Panc1 (cell line): ENCODE data around the gene TACC2. TPM values are rescaled to one million over a fixed set of nuclear protein-coding genes. Genes with fewer than 3 reads are reported as not detected.

Experiments
- ATAC-seq: fragments of 200-7000 bp; cut with Tn5 transposase; 2 replicates; pipeline ENCODE4 v1.9.1; 2020; ENCODE audit warnings: mild to moderate bottlenecking, moderate library complexity
- BruUV-seq: library from RNA; stranded (reverse); fragments of 400-500 nt; replicated peaks from 2 replicates; lab custom pipeline; 2021; lab: Mats Ljungman, UMichigan
- CTCF ChIA-PET: fragments of 300-600 bp; sonication (Branson Sonifier 250); formaldehyde crosslinking; loops from one replicate; lab custom pipeline; 2022; ENCODE audit warnings: antibody characterized with exemption; lab: Charles Lee
- POLR2A ChIA-PET: fragments of 300-600 bp; sonication (Branson Sonifier 250); formaldehyde crosslinking; loops from one replicate; lab custom pipeline; 2022; ENCODE audit warnings: antibody characterized with exemption; lab: Charles Lee
- DNase-seq: peaks from one replicate; pipeline ENCODE4 v3.0.0-alpha.2; 2010; ENCODE audit warnings: low read depth, low spot score
- H3K27ac ChIP-seq: 2 replicates; pipeline ENCODE4 v1.5.1; 2011; ENCODE audit warnings: mild to moderate bottlenecking, low read length, inconsistent platforms
- H3K27me3 ChIP-seq: fragments of 200-500 bp; sonication (Bioruptor generic); 2 replicates; pipeline ENCODE4 v1.6.0; 2014; ENCODE audit warnings: low read length, inconsistent platforms; ENCODE audit not compliant: control insufficient read depth, insufficient read depth
- H3K36me3 ChIP-seq: fragments of 200-500 bp; sonication (Bioruptor generic); 2 replicates; pipeline ENCODE4 v1.5.1; 2014; ENCODE audit warnings: inconsistent platforms, mild to moderate bottlenecking, low read length, moderate library complexity; ENCODE audit not compliant: control insufficient read depth, insufficient read depth
- H3K4me1 ChIP-seq: 2 replicates; pipeline ENCODE4 v1.5.1; 2011; ENCODE audit warnings: inconsistent platforms, mild to moderate bottlenecking, low read length, moderate library complexity; ENCODE audit not compliant: control insufficient read depth, insufficient read depth
- H3K4me3 ChIP-seq, 2 experiments: 2 replicates each; pipeline ENCODE4 v1.5.1; 2011 to 2012; ENCODE audit warnings: low read depth in 2 of 2, low read length in 2 of 2, mild to moderate bottlenecking in 2 of 2, inconsistent platforms in 1 of 2, moderate library complexity in 1 of 2
- H3K9me3 ChIP-seq: fragments of 200-500 bp; sonication (Bioruptor generic); 2 replicates; pipeline ENCODE4 v1.5.1; 2014; ENCODE audit warnings: low read depth, mild to moderate bottlenecking, inconsistent platforms, low read length, moderate library complexity; ENCODE audit not compliant: control insufficient read depth, insufficient read depth
- POLR2AphosphoS5 ChIP-seq: IDR thresholded peaks from 2 replicates; pipeline ENCODE4 v1.6.1; 2012; ENCODE audit warnings: mild to moderate bottlenecking, low read depth, low read length, moderate library complexity
- SIN3A ChIP-seq: IDR thresholded peaks from 2 replicates; pipeline ENCODE4 v1.6.1; 2012; ENCODE audit warnings: low read depth, mild to moderate bottlenecking, low read length, moderate library complexity, borderline replicate concordance; ENCODE audit not compliant: insufficient read depth
- TCF7L2 ChIP-seq: IDR thresholded peaks from 2 replicates; pipeline ENCODE4 v1.6.1; 2011; ENCODE audit warnings: mild to moderate bottlenecking, low read depth, low read length, inconsistent platforms
- in situ Hi-C: cut with HindIII; loops from 2 replicates; pipeline ENCODE4 v1.10.0; 2016; ENCODE audit warnings: low sequenced_read_pairs, low pct_unique_long_range_greater_than_20kb
- intact Hi-C: fragments of 100-400 bp; cut with micrococcal nuclease; formaldehyde crosslinking; loops from one replicate; pipeline ENCODE4 v1.10.0; 2022; ENCODE audit not compliant: unreplicated experiment
- total RNA-seq: library from RNA; stranded (reverse); gene quantifications from one replicate; pipeline ENCODE4 v1.2.1, GENCODE V29; 2021; ENCODE audit not compliant: unreplicated experiment
- TF ChIP-seq, protein P1 (sequence below), 2 experiments: IDR thresholded peaks; 2 replicates each; pipeline ENCODE4 v1.6.1; 2011 to 2012; ENCODE audit warnings: low read depth in 2 of 2, control low read depth in 1 of 2, low read length in 1 of 2, mild to moderate bottlenecking in 1 of 2, moderate library complexity in 1 of 2; ENCODE audit not compliant: insufficient read depth in 1 of 2
- TF ChIP-seq, protein P2 (sequence below): fragments of 450-650 bp; IDR thresholded peaks from 2 replicates; pipeline ENCODE4 v1.5.1; 2017; ENCODE audit warnings: mild to moderate bottlenecking

TACC2 gene
- total RNA-seq, 1 experiment from 2014 or later: 133 TPM

DNA sequence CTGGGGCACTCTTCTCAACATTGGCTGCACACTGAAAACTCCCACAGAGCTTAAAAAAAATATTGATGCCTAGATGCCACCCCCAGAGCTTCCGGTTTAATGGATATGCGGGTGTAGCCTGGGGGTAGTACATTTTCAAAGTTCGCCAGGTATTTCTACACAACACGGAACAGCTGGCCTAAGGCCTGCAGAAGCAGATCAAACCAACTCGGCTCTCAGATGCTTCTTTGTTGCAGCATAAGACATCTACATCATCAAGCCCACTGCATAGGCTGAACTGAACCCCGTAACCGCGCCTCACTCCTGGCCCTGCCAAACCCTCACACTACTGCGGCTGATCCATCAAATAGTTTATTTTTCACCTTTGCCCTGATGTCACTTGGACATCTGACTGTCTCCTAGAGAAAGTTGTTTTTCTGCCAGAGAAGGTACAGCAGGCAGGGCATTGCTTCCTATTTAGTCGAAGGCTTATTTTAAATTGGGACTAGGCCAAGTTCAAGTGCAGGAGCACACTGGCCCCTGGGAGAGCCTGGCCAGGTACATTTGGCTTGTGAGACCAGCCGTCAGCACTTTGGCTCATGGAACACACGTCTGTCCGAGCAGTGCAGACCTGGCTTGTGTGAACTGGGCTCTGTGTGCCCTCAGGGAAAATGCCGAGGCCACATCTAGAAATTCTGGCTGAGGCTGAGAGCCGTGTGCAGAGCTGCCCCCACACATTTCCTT, 113.3 kb downstream of the TACC2 start:
- intact Hi-C loops (no loop called here), in situ Hi-C loops (no loop called here)
- peak overlapping the region; percentile 99 for H3K27ac ChIP-seq
- ATAC-seq: peak; percentile 72
- BruUV-seq: TSS peak; percentile 91
- H3K36me3 ChIP-seq: no peaks in the 10 kb centered on the region
- H3K4me3 ChIP-seq: peak overlapping the region in 1 of 2 experiments; percentile 23; a peak in 2 of 4 replicates
- DNase-seq: no peak
- H3K27me3 ChIP-seq: no peaks in the 10 kb centered on the region
- peaks cover 51% of the 10 kb centered on the region for H3K4me1 ChIP-seq
- no peaks in the 10 kb centered on the region for H3K9me3 ChIP-seq
- TF ChIP-seq SIN3A: no peak; the same call in 1 of the 2 replicates
- peak; percentile 85 for TF ChIP-seq TCF7L2
- TF ChIP-seq, protein P1, sequence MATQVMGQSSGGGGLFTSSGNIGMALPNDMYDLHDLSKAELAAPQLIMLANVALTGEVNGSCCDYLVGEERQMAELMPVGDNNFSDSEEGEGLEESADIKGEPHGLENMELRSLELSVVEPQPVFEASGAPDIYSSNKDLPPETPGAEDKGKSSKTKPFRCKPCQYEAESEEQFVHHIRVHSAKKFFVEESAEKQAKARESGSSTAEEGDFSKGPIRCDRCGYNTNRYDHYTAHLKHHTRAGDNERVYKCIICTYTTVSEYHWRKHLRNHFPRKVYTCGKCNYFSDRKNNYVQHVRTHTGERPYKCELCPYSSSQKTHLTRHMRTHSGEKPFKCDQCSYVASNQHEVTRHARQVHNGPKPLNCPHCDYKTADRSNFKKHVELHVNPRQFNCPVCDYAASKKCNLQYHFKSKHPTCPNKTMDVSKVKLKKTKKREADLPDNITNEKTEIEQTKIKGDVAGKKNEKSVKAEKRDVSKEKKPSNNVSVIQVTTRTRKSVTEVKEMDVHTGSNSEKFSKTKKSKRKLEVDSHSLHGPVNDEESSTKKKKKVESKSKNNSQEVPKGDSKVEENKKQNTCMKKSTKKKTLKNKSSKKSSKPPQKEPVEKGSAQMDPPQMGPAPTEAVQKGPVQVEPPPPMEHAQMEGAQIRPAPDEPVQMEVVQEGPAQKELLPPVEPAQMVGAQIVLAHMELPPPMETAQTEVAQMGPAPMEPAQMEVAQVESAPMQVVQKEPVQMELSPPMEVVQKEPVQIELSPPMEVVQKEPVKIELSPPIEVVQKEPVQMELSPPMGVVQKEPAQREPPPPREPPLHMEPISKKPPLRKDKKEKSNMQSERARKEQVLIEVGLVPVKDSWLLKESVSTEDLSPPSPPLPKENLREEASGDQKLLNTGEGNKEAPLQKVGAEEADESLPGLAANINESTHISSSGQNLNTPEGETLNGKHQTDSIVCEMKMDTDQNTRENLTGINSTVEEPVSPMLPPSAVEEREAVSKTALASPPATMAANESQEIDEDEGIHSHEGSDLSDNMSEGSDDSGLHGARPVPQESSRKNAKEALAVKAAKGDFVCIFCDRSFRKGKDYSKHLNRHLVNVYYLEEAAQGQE (IDR thresholded peaks at IDR 0.05; ENCODE audit: insufficient read depth in 1 of 2, low read depth in 2 of 2, low read length in 1 of 2): no peak
- TF ChIP-seq, protein P2, sequence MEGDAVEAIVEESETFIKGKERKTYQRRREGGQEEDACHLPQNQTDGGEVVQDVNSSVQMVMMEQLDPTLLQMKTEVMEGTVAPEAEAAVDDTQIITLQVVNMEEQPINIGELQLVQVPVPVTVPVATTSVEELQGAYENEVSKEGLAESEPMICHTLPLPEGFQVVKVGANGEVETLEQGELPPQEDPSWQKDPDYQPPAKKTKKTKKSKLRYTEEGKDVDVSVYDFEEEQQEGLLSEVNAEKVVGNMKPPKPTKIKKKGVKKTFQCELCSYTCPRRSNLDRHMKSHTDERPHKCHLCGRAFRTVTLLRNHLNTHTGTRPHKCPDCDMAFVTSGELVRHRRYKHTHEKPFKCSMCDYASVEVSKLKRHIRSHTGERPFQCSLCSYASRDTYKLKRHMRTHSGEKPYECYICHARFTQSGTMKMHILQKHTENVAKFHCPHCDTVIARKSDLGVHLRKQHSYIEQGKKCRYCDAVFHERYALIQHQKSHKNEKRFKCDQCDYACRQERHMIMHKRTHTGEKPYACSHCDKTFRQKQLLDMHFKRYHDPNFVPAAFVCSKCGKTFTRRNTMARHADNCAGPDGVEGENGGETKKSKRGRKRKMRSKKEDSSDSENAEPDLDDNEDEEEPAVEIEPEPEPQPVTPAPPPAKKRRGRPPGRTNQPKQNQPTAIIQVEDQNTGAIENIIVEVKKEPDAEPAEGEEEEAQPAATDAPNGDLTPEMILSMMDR: no peak
- ChIA-PET CTCF (interaction anchor here (1.0 kb wide), 2 partner anchors 10 to 11 kb away, joined by 3 to 6 read pairs; no protein-coding TSS in a partner anchor), POLR2A (interaction anchor here (1.0 kb wide), 1 partner anchor 9 kb away, joined by 3 read pairs; no protein-coding TSS in a partner anchor)

DNA sequence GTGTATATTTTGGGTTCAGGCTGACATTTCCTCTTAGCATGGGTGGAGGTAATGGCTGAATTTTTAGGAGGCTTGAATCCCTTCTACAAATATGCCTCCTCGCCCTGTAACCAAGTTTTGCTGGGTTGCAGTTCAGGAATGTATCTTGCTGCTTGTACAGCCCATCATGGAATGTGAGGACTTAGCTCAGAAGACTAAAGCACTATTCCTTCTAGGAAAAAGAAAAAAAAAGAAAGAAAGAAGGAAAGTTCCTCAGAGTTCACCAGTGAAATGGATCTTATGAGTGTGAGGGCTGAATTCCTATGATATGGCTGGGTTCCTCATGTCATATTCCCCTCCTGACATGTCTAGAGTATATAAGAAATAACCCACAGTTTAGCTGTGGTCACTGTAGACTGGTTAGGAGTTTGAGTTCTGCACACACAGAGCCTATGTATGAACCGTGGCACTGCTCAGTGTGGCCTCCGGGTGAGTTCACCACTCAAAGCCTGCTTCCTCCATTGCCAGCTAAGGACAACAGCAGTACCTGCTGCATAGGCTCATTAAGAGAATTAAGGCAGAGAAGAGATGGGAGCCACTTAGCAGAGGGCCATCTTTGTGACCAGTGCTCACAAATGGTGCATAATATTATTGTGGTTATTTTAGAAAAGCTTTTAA, 114.0 kb downstream of the TACC2 start:
- in situ Hi-C loops: no loop called here
- intact Hi-C loops: no loop called here
- no peaks in the 10 kb centered on the region for H3K36me3 ChIP-seq
- BruUV-seq: no TSS peak
- ChIA-PET CTCF (interaction anchor here (0.9 to 1.0 kb wide), 2 partner anchors 9 to 23 kb away, joined by 4 to 6 read pairs; no protein-coding TSS in a partner anchor), POLR2A (no interaction called here)
- no peaks in the 10 kb centered on the region for H3K9me3 ChIP-seq
- ATAC-seq (peak; percentile 44), DNase-seq (no peak)
- H3K27me3 ChIP-seq: no peaks in the 10 kb centered on the region
- peaks cover 51% of the 10 kb centered on the region for H3K4me1 ChIP-seq
- TF ChIP-seq, protein P2: no peak
- TF ChIP-seq, protein P1 (IDR thresholded peaks at IDR 0.05; ENCODE audit: insufficient read depth in 1 of 2, low read depth in 2 of 2, low read length in 1 of 2): no peak
- TF ChIP-seq POLR2AphosphoS5: no peak
- no peak for TF ChIP-seq TCF7L2
- no peak for TF ChIP-seq SIN3A
- H3K4me3 ChIP-seq: no peak overlapping the region
- peak overlapping the region; percentile 99 for H3K27ac ChIP-seq
